ENCODE measurements around the gene RHOH.
"Not testable (repeated sequence)": the region's sequence is repeated elsewhere in the genome, so short reads cannot be mapped to it uniquely, and the experiment has no call there.

Gene RHOH

GRCh38 chr4:40264497-40264896 is 67.7 kb downstream of the RHOH start:
- DNase-seq = no peak

- DNase-seq = no peak
Measured at GRCh38 chr4:40264995-40265909, 68.4 kb downstream of the RHOH start.

- no peak for DNase-seq
Measured at GRCh38 chr4:40265910-40266274, 69.1 kb downstream of the RHOH start.

GRCh38 chr4:40269133-40269532 is 72.3 kb downstream of the RHOH start:
- DNase-seq = no peak

- DNase-seq = no peak
Measured at GRCh38 chr4:40270609-40271008, 73.8 kb downstream of the RHOH start.

GRCh38 chr4:40275065-40275730 is 78.4 kb downstream of the RHOH start:
- DNase-seq = no peak

GRCh38 chr4:40276546-40276945 is 79.7 kb downstream of the RHOH start:
- DNase-seq = no peak

- DNase-seq = peak; percentile 75
Measured at GRCh38 chr4:40280586-40280985, 83.8 kb downstream of the RHOH start.

- DNase-seq = no peak
Measured at GRCh38 chr4:40281099-40281498, 84.3 kb downstream of the RHOH start.

GRCh38 chr4:40281913-40282312 is 85.1 kb downstream of the RHOH start:
- DNase-seq = no peak

- DNase-seq = not testable (repeated sequence)
Measured at GRCh38 chr4:40282857-40283256, 86.0 kb downstream of the RHOH start.

GRCh38 chr4:40283413-40283812 is 86.6 kb downstream of the RHOH start:
- peak; percentile 72 for DNase-seq

GRCh38 chr4:40283968-40284367 is 87.1 kb downstream of the RHOH start:
- peak; percentile 93 for DNase-seq

- DNase-seq = no peak
Measured at GRCh38 chr4:40285692-40286091, 88.9 kb downstream of the RHOH start.

- DNase-seq = peak; percentile 33
Measured at GRCh38 chr4:40288566-40288965, 91.7 kb downstream of the RHOH start.

- DNase-seq = peak; percentile 65
Measured at GRCh38 chr4:40289366-40290188, 92.7 kb downstream of the RHOH start.

- DNase-seq = not testable (repeated sequence)
Measured at GRCh38 chr4:40290611-40291186, 93.9 kb downstream of the RHOH start.

GRCh38 chr4:40292313-40292759 is 95.5 kb downstream of the RHOH start:
- no peak for DNase-seq

- DNase-seq = peak; percentile 19
Measured at GRCh38 chr4:40294339-40294738, 97.5 kb downstream of the RHOH start.

GRCh38 chr4:40295030-40295429 is 98.2 kb downstream of the RHOH start:
- peak; percentile 4 for DNase-seq

- no peak for DNase-seq
Measured at GRCh38 chr4:40295572-40295971, 98.7 kb downstream of the RHOH start.
